ENCODE results near the gene FKBP10.
"Not testable (repeated sequence)": the region's sequence is repeated elsewhere in the genome, so short reads cannot be mapped to it uniquely, and the experiment has no call there.

Gene FKBP10, protein sequence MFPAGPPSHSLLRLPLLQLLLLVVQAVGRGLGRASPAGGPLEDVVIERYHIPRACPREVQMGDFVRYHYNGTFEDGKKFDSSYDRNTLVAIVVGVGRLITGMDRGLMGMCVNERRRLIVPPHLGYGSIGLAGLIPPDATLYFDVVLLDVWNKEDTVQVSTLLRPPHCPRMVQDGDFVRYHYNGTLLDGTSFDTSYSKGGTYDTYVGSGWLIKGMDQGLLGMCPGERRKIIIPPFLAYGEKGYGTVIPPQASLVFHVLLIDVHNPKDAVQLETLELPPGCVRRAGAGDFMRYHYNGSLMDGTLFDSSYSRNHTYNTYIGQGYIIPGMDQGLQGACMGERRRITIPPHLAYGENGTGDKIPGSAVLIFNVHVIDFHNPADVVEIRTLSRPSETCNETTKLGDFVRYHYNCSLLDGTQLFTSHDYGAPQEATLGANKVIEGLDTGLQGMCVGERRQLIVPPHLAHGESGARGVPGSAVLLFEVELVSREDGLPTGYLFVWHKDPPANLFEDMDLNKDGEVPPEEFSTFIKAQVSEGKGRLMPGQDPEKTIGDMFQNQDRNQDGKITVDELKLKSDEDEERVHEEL

DNA sequence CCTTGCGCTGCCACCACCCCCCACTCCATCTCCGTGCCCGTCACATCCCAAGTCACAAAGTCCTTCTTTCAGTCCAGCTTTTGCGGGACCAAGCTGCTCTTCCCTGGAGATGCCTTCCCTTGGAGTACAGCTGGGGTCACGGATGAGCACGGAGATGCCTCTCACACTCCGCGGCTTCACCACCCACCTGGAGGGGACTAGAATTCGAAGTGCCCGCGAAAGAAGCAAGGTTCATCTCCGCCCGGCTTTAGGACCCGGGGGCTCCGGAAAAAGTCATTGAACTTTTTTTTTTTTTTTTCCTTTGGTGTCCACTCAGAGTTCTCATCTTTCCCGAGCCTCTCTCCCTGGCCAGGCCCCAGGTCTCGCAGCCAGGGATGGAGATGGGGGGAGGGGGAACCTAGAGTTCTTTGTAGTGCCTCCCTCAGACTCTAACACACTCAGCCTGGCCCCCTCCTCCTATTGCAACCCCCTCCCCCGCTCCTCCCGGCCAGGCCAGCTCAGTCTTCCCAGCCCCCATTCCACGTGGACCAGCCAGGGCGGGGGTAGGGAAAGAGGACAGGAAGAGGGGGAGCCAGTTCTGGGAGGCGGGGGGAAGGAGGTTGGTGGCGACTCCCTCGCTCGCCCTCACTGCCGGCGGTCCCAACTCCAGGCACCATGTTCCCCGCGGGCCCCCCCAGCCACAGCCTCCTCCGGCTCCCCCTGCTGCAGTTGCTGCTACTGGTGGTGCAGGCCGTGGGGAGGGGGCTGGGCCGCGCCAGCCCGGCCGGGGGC is at the start of gene FKBP10:
Gene FKBP10, plus strand, starts transcription at position 624 of the 771 bp plus-strand sequence. Its CDS starts 31 bp downstream, at position 655.
- DNase-seq, result peak; percentile 72

DNA sequence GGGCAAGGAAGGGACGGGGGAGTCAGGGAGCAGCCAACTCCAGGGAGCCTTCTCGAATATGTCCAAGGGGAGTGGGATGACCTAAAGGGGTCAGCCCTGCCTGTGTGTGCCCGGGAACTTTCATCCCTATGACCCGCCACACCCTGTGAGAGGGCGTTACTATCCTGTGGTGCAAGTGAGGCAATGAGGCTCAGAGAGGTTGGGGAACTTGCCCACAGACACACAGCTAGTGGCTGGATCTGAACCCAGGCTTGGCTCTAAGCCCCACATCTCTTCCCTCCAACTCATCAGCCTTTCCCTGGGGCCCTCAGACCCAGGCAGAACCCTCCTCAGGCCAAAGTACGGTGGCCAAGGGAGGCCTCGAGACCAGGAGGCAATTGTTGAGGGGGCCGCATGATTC is 49.5 kb upstream of the FKBP10 start:
- DNase-seq, result no peak

DNA sequence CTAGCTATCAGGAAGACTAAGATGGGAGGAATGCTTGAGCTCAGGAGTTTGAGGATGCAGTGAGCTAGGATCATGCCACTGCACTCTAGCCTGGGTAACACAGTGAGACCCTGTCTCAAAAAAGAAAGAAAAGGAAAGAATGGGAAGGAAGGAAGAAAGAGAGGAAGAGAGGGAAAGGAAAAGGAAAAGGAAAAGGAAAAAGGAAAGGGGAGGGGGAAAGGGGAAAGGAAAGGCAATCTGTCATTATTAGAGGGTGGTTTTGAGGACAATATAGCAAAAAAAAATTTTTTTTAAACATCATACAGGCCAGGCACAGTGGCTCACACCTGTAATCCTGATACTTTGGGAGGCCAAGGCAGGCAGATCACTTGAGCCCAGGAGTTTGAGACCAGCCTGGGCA is 46.7 kb upstream of the FKBP10 start:
- no peak for DNase-seq

DNA sequence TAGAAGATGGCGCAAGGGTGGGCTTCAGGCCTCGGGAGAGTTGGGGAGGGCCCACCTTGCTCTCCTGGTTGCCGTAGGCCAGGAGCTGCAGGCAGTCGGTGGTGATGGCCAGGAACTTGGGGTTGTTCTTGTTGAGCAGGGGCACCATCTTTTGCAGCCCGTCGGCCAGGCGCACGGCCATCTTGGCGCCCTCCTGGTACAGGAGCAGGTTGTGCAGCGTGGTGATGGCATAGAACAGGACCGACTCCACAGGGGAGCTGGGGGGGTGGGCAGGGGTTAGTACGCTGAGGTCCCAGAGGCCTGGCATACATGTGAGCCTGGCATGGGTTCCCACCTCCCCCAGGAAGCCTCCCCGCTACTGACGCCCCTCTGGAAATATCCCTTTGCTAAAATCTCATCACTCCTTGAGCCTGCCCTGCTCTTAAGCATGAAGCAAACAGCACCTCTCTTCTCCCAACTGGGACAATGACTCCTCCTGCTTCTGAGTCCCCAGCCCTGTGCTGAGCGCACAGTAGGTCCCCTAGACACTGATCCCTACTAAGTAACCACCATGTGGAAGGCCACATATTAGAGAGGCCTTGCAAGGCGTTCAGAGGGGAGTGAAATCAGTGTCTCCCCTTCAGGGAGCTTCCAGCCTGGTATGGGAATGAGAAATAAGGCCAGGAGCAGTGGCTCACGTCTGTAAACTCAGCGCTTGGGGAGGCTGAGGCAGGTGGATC is 45.3 kb upstream of the FKBP10 start:
- DNase-seq, result no peak

DNA sequence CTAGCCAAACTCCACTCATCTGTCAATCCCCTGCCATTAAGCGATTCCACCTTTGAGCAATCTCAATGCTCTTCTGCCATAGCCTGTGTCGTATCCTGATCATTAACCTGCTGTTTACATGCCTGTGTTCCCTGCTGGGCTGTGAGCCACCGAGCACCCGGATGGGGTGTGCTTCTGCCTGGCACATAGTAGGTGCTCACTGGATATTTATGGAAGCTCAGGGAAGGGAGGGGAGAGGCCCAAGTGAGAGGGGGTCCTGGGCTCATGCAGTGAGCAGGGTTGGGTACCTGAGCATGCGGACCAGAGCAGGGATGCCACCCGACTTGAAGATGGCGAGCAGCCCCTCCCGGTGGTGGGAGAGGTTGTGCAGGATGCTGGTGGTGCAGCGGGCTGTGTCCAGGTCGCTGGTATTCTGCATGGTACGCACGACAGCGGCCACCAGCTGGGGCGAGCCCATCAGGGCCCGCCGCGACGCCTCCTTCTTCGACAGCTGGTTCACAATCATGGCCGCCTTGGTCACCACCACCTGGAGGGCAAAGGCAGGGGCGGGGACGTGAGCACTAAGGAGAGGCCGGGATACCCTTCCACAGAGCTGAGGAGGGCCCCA is 44.0 kb upstream of the FKBP10 start:
- DNase-seq, result no peak

DNA sequence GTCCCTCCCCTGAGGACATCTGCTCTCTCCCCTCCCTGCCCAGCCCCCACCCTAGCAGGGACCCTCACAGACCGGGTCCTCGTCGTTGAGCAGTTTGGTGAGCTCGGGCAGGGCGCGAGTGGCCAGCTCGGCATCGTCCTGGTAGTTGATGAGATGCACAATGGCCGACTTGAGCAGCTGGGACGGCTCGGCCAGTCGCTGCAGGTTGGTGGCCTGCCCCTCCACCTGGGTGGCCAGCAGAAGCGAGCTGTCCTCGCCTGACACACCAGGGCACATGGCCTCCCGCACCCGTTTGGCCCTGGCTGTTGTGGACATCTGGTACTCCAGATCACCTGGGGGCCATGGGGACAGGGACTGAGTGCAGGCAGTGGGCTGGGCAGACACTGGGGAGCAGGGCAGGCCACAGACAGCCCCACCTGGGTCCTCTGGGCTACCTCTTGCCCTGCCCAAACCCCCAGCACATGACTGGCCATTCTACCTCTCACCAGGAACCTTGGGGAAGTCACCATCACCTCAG is 43.4 kb upstream of the FKBP10 start:
- no peak for DNase-seq

DNA sequence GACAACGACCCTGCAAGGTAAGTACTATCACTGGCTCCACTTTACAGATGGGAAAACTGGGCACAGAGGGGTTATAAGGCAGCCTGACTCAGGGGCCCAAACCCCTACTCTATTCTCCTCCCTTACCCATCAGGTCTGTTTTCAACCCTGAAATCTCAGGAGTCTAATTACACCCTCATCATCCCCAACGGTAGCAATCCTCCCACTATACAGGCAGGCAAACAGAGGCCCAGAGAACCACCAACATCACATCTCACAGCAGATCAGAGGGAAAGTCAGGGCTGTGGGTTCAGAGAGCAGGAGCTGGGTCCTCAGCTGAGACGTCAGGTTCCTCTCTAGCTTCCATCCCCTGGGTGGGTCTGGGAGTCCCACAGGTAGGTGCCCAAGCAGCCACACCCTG is 42.8 kb upstream of the FKBP10 start:
- DNase-seq, result no peak

DNA sequence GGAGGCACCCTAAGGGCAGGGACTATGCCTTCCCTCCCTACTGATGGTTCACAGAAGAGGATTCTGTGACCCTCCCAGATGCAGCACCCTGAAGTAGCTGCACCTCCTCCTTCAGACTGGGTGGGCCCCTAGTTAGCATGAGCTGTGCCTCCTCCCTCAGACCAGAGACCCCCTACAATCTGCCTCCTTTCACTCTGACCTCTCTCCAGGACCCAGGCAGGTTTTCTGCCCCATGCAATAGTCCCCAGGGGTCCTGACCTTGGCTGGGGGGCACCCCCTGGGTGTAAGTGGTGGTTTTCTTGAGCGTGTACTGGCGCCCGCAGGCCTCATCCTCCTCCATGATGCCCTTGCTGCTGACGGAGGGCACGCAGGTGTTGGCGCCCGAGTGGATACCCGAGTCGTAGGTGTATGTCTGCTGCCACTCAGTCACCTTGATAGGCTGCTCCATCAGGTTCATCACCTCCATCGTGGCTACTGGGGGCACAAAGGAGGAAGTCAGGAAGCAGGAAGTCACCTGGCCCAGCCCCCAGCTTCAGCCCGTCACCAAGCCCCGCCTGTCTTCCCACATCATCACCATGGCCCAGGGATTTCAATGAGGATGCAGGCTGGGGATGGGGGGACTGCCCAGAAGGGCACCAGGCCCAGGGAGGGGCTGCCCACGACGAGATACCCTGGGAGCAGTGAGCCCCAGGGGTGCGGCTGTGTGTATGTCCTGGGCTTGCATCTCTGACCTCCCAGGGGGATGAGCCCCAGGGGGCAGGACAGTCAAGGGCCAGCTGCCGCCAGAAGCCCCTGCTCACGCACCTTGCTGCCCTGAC is 41.2 kb upstream of the FKBP10 start:
- DNase-seq, result no peak

DNA sequence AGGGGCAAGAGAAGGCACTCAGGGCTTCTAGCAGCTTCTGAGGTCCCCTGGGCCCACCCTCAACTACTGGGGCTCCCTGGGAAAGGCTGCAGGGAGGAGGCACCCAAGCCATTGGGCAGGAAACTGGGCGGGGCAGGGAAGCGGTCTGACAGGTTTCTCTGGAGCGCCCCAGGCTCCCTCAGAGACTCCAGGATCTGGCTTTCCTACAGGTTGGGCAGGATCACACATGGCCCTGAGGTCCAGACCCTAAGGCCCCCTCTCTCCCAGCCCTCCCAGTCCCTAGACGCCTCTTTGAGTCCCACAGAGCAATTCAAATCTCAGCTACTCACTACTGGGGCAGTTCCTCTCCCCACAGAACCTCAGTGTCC is 40.6 kb upstream of the FKBP10 start:
- no peak for DNase-seq

DNA sequence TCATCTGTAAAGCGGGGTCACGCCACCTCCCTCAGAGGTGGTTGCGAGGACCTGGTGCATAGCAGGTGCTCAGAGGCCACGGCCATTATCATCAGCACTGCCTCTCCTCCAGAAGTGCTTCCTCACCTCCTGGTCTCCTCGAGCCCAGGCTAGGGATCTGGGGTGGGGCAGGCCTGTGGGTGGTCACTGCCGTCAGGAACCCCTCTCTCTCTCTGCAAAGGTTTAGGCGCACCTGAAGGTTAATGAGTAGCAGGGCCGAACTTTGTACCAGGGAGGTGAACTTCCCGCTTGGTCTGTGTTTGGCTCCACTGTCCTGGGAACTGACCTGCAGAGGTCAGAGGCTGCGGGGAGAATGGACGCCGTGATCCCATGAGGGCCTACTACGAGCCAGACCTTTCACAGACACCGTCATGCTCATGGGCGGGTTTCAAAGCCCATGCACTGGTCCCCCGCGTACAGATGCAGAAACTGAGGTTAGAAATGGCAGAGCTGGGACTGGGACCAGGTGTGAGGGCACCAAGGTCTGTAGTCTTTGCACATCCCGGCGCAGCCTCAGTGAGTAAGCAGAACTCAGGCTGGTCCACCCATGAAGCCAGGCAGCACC is 40.1 kb upstream of the FKBP10 start:
- no peak for DNase-seq

DNA sequence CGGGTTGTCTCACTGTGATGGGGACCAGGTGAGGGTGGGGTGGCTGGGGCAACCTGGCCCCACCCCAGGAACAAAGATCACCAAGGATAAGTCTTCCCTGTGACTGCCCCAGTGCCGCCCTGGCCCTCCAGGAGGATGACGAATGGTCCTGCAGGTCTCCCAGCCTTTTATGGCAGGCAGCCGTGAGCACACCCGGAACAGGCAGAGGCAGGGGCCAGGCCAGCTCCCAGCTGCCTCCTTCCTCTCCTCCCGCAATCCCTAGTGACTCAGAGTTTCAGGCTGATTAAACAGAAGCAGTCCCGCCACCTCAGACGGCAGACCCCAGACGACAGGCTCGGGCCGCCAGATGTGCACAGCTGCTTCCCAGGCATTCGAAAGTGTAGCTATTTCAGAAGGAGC is 39.6 kb upstream of the FKBP10 start:
- DNase-seq, result peak; percentile 91

DNA sequence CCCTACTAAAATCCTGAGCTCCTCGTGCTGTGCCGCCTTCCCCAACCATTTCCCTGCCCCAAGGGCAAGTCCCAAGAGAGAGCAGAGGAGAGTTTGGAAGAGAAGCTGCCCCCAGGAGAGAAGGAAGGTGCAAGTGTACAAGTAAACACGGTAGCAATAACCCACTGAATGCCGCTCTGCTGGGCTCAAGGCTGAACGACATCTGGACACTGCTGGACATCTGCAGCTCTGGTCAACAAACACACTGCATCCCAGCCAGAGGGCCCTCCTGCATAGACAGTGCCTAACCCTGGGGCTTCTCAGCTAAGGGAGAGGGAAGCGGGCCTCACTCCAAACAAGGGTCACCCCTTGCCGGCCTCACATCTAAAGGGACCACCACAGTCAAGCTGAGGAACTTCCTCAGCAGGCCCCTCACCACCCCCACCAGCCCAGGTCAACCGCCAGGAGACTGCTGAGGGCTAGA is 39.0 kb upstream of the FKBP10 start:
- DNase-seq, result peak; percentile 21

DNA sequence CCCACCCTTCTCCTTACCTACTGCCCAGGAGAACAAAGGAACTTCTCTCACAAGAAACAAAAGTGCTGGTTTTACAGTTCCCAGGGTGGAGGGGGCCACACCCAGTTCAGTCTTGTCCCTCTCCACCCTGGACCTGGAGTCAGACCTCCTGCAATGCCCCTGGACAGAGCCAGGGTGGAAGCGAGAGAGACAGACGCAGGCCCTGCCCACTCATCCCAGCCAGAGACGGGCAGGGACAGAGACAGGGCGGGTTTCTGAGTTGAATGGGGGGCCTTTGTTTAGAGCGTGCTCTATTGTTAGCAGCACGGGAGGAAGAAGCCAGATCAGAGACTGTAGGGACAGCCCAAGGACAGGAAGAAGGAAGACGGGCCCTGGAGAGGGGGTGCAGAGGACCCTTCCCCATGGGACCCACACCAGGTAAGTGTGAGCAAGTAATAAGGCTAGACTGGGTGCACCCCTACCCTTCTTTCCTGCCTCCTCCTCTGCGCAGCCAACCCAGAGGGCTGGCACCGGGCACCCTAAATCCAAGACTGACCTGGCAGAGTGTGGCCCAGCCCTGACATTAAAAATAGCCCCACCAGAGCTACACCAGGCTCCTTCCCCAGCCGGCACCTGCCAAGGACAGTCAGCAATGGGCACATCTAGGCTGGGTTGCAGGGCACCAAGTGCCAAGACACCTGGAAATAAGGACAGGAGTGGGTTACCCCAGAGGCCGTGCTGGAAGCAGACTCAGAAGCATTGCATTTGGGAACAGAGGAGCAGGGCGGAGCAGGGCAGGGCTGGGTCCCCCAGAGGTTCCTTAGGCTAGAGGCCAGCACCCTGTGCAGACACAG is 37.2 kb upstream of the FKBP10 start:
- no peak for DNase-seq

DNA sequence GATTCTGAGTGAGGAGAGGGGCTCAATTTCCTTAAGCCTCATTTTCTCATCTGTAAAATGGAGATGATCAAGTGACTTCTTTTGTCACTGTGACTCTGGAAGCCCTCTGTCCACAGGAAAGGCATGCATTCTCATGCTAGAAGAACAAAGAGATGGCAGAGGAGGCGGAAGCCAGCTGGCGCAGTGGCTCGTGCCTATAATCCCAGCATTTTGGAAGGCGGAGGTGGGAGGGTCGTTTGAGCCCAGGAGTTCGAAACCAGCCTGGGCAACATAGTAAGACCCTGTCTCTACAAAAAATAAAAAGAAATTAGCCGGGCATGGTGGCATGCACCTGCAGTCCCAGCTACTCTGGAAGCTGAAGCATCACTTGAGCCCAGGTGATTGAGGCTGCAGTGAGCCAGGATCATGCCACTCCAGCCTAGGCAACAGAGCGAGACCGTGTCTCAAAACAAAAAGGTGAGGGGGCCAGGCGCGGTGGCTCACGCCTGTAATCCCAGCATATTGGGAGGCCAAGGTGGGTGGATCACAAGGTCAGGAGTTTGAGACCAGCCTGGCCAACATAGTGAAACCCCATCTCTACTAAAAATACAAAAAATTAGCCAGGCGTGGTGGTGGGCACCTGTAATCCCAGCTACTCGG is 36.4 kb upstream of the FKBP10 start:
- DNase-seq, result not testable (repeated sequence)

DNA sequence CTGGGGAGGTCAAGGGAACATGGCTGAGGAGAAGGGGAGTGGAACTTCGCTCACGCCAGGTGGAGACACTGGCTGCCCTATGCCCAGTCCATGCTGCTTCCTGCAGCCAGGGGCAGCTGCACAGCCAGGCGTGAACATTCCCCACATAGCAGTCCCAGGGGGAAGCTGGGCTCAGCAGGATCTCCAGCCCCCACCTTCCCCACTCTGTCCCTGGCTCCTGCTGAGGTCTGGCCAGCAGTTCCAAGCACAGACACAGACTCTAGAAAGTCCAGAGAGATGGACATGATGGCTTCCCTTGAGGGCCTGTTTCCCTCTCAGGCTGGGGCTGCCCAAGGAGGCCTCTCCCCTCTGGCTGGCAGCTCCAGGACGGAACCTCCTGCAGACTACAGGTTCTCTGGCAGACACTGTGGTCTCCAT is 35.6 kb upstream of the FKBP10 start:
- DNase-seq, result peak; percentile 24

DNA sequence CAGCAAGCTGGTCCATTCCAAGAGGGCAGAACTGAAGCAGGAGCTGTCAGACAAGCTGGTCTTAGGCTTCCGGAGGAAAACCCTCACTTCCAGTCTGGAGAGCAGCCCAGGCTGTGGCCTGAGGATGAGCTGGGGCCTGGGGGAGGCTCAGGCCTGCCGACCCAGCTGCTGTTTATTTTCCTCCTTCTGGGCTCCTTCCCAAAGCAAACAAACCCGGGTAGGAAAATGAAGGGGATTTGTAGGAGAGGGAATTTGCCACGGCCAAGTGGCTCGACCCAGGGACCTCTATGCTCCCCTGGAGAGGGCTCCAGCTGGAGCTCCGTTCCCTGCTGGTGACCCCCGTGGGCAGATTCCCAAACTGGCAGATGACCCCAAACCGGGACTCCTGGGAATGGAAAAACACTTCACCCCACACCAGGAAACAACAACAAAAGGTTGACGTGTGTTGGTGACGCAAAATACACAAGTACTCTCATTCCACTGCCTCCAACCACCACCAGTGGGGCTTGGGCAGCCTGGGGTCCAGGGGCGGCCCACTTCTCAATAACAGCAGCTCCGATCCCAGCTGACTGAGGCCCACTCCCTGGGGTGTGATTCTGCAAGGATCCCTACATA is 35.1 kb upstream of the FKBP10 start:
- DNase-seq, result peak; percentile 93

DNA sequence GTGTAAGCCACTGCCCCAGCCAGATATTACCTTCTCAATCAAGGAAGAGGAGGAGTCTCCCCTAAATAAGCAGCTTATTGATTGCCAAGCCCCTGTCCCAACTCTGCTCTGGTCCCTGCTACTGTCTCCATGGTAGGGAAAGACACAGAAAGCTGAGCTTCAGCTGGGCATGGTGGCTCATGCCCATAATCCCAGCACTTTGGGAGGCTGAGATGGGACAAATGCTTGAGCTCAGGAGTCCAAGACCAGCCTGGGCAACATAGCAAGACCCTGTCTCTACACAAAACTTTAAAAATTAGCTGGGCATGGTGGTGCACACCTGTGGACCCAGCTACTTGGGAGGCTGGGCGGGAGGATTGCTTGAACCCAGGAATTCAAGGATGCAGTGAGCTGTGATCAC is 32.9 kb upstream of the FKBP10 start:
- no peak for DNase-seq

DNA sequence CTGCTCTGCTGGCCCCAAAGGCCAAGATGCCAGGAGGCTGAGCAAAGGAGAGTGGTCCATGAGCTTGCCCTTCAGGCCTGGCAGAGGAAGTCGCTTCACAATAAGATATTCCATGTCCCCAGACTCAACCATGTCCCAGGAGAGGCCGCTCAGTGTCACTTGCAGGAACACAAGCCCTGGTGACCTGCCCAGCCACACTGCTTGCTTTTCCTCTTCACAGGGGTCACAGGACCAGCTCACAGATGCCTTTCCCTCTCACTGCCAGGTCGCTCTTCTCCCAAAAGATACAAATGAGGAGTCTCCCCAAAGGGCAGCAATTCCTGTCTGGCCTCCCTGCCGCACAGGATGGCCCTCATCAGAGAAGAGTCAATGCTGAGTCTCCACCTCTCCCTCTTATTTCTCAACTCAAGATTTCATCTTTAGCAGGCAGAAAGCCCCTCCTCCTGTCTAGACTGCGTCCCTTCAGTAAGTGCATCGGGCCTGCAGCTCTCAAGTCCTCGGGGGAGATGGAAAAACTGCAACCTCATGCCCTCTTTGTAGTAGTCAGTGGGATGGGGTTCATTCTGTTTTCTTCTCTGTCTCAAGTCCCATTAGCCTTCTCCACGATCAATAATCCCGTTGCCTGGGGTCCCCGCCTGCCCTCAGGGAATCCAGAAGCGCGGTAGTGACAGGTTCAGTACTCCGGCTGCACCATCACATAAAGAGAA is 31.2 kb upstream of the FKBP10 start:
- DNase-seq, result no peak

DNA sequence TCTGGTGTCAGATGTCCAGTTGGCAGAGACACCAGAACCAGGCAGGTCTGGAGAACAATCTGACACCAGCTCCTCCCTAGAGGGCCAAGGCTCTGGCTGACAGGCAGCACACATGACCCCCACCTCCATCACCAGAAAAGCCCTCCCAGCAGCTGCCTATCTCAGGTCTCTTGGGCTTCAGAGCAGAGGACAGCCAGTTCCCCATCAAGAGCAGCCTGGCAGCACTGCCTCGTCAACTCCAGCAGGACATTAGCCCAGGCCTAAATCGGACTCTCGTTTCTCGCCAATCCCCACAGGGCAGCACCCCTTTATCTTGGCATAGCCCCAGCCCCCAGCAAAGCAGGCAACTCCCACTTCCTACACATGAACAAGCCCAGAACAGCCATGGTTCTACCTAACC is 30.7 kb upstream of the FKBP10 start:
- DNase-seq, result no peak

All from HCEC 1CT (cell line).